Spleen (tissue), 7 donors: ENCODE results near the gene UBE2L6.

Experiments used
- CTCF ChIP-seq, 11 experiments: fragments of 200-600 bp in 7 of 11; fragments of 450-650 bp in 4 of 11; sonication (generic) in 4 of 11; IDR thresholded peaks in 8 of 11; conservative IDR thresholded peaks in 3 of 11; 1 replicate in 7 of 11; 2 replicates in 4 of 11; pipeline versions ENCODE4 v1.4.0 to v1.8.0; 2016 to 2021; ENCODE audit warnings: antibody characterized with exemption in 11 of 11, inconsistent platforms in 4 of 11, mild to moderate bottlenecking in 1 of 11
- POLR2A ChIP-seq, 3 donors: fragments of 450-650 bp; IDR thresholded peaks; one replicate each; pipeline ENCODE4 v1.5.1; 2017; ENCODE audit warnings: antibody characterized with exemption in 3 of 3, mild to moderate bottlenecking in 1 of 3
- donor health status: DM: no; HTN: no; CAD: no; lungs with moderate emphysema.
- donor health status: DM: no; HTN: no; CAD: no.
- donor health status: DM: no; HTN: no; CAD: no.

- TF ChIP-seq CTCF (IDR thresholded peaks at IDR 0.05 in 8 of 11, conservative IDR thresholded peaks at IDR 0.05 in 3 of 11) (no peak), POLR2A (IDR thresholded peaks at IDR 0.05) (no peak)
Measured at GRCh38 chr11:57511741-57512430, 55.6 kb downstream of the UBE2L6 start.
